Neuron (in vitro differentiated cells): ENCODE measurements around the gene DOCK9.

Experiments
- H2AFZ ChIP-seq: one replicate; pipeline ENCODE4 v1.6.1; 2013; ENCODE audit warnings: low read depth, mild to moderate bottlenecking, inconsistent platforms, low read length, moderate library complexity
- H3K27me3 ChIP-seq: one replicate; pipeline ENCODE4 v1.6.1; 2013; ENCODE audit warnings: low read length; ENCODE audit not compliant: insufficient read depth
- H3K36me3 ChIP-seq: one replicate; pipeline ENCODE4 v1.6.1; 2013; ENCODE audit warnings: low read length; ENCODE audit not compliant: insufficient read depth
- H3K4me1 ChIP-seq: one replicate; pipeline ENCODE4 v1.6.1; 2013; ENCODE audit warnings: low read length; ENCODE audit not compliant: insufficient read depth
- H3K4me3 ChIP-seq: 2 replicates; pipeline ENCODE4 v1.5.1; 2013; ENCODE audit warnings: mild to moderate bottlenecking, low read length, moderate library complexity
- H3K9me3 ChIP-seq: one replicate; pipeline ENCODE4 v1.6.1; 2013; ENCODE audit warnings: low read length

DOCK9 gene

GRCh38 chr13:98888890-98889279 lies 89.0 kb downstream of the DOCK9 start:
- H2AFZ ChIP-seq: no peak overlapping the region
- no peaks in the 10 kb centered on the region for H3K9me3 ChIP-seq
- no peaks in the 10 kb centered on the region for H3K27me3 ChIP-seq
- H3K4me1 ChIP-seq: peaks cover 4% of the 10 kb centered on the region
- H3K4me3 ChIP-seq: no peak overlapping the region
- H3K36me3 ChIP-seq: no peaks in the 10 kb centered on the region

DNA sequence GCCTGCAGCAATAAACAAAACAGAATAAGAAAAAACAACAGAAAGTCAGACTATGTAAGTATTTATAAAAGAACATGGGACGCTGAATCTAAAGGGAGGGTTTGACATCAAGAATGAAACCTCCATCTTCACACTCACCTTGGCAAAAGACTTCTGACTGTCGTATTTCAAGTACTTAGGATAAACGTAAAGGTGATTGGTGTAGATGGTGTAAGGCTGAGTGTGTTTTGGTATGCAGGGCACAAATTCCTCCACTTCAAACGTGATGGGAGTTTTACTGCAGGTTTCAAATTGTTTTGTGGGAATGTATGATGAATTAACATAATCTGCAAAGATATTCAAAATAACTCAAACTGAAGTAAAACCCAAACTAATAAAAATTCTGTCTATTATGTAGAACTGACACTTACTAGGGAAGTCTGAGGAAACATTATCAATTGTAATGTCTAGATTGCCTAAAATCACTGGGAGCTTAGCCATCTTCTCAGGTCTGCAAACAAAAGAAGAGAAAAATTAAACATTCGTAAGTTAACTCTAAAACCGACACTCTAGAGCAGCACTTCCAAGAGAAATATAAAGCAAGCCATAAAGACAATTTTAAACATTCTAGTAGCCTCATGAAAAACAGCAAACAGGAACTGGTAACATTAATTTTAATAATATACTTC lies 89.5 kb downstream of the DOCK9 start:
- peaks cover 4% of the 10 kb centered on the region for H3K4me1 ChIP-seq
- no peaks in the 10 kb centered on the region for H3K36me3 ChIP-seq
- no peaks in the 10 kb centered on the region for H3K27me3 ChIP-seq
- H3K4me3 ChIP-seq: no peak overlapping the region
- no peak overlapping the region for H2AFZ ChIP-seq
- H3K9me3 ChIP-seq: no peaks in the 10 kb centered on the region

- no peaks in the 10 kb centered on the region for H3K27me3 ChIP-seq
- no peak overlapping the region for H2AFZ ChIP-seq
- no peak overlapping the region for H3K4me3 ChIP-seq
- H3K36me3 ChIP-seq: no peaks in the 10 kb centered on the region
- H3K4me1 ChIP-seq: peaks cover 4% of the 10 kb centered on the region
- no peaks in the 10 kb centered on the region for H3K9me3 ChIP-seq
These were observed 91.2 kb downstream of the DOCK9 start for GRCh38 chr13:98886587-98887230.

- no peaks in the 10 kb centered on the region for H3K27me3 ChIP-seq
- H3K9me3 ChIP-seq: no peaks in the 10 kb centered on the region
- H3K4me3 ChIP-seq: no peak overlapping the region
- no peaks in the 10 kb centered on the region for H3K36me3 ChIP-seq
- peaks cover 4% of the 10 kb centered on the region for H3K4me1 ChIP-seq
- no peak overlapping the region for H2AFZ ChIP-seq
These were observed 92.3 kb downstream of the DOCK9 start for GRCh38 chr13:98885600-98885999.

DNA sequence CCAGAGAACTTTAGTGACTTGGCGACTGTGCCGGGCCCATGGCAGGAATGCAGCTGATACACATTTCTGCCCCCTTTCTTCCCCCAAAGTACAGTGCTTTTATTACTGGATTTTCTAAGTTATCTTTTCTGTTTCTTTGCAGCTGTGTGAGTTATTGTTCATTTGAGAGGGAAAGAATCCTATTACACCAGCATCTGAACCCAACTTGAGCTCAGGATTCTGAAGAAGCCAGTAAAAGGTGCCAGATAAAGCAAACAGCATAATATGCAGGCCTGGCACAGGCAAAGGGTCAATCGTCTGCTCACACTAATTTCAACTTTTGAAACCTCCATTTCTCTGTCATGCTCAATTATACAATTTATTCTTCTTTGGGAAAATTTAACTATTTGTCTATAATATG lies 93.9 kb downstream of the DOCK9 start:
- no peak overlapping the region for H3K4me3 ChIP-seq
- no peaks in the 10 kb centered on the region for H3K27me3 ChIP-seq
- peaks cover 4% of the 10 kb centered on the region for H3K4me1 ChIP-seq
- no peaks in the 10 kb centered on the region for H3K36me3 ChIP-seq
- H3K9me3 ChIP-seq: no peaks in the 10 kb centered on the region
- no peak overlapping the region for H2AFZ ChIP-seq

- no peaks in the 10 kb centered on the region for H3K9me3 ChIP-seq
- no peak overlapping the region for H3K4me3 ChIP-seq
- H3K27me3 ChIP-seq: no peaks in the 10 kb centered on the region
- H3K36me3 ChIP-seq: no peaks in the 10 kb centered on the region
- H3K4me1 ChIP-seq: no peaks in the 10 kb centered on the region
- no peak overlapping the region for H2AFZ ChIP-seq
These were observed 96.5 kb downstream of the DOCK9 start for GRCh38 chr13:98881390-98881789.

GRCh38 chr13:98880677-98881076 lies 97.2 kb downstream of the DOCK9 start:
- H2AFZ ChIP-seq: no peak overlapping the region
- H3K4me1 ChIP-seq: no peaks in the 10 kb centered on the region
- H3K27me3 ChIP-seq: no peaks in the 10 kb centered on the region
- no peaks in the 10 kb centered on the region for H3K36me3 ChIP-seq
- H3K4me3 ChIP-seq: no peak overlapping the region
- H3K9me3 ChIP-seq: no peaks in the 10 kb centered on the region

DNA sequence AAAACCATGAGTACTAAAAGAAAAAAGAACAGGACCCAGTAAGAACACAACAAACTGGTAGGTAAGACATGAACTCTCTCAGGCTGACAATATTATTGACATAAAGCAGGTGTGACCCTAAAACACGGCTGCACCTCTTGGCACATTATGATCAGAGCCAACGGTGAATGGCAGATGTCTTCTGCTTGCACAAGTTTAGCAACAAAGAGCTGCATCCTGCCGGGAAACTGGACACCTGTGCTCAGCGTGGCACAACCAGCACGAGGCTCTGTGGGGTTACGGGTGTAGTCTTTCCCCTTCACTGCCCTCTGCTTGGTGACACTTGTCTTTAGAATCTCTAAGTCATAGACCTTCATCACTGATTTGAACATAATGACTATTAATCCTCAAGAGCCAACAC lies 97.9 kb downstream of the DOCK9 start:
- Histone ChIP-seq H3K9me3 (no peaks in the 10 kb centered on the region), H3K4me3 (no peak overlapping the region), H3K36me3 (no peaks in the 10 kb centered on the region), H2AFZ (no peak overlapping the region), H3K27me3 (no peaks in the 10 kb centered on the region), H3K4me1 (no peaks in the 10 kb centered on the region)

- Histone ChIP-seq H3K36me3 (no peaks in the 10 kb centered on the region), H3K4me1 (no peaks in the 10 kb centered on the region), H3K9me3 (no peaks in the 10 kb centered on the region), H3K4me3 (no peak overlapping the region), H3K27me3 (no peaks in the 10 kb centered on the region), H2AFZ (no peak overlapping the region)
These were observed 98.7 kb downstream of the DOCK9 start for GRCh38 chr13:98879127-98879520.

DNA sequence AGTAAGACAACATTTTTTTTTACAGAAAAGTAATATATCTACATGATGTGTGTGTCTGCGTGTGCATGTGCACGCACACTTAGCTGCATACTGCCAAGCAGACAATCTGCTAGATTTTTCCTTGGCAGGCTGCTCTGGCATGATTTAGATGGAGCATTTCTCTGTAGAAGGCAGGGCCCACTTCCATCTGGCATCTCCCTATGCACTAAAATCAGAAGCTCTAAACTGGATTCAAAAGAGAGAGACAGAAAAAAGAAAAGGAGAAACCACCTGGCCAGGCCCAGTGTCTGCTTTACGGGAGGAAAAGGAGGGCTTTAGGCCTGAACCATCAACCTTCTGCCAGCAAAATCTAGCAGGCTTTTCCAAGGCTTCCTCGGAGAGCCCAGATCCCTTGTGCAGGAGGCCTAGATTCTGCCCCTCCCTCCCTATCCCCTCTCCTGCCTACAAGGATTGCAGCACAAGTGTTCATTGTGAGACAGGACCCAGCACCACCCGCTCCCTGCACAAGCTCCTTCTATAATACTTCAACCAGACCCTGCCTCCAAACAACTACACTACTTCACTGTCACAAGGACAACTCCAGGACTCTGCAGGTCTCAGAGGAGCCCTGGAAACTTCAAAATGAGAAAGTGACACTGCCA lies 99.3 kb downstream of the DOCK9 start:
- Histone ChIP-seq H3K9me3 (no peaks in the 10 kb centered on the region), H3K27me3 (no peaks in the 10 kb centered on the region), H3K36me3 (no peaks in the 10 kb centered on the region), H3K4me3 (no peak overlapping the region), H2AFZ (no peak overlapping the region), H3K4me1 (no peaks in the 10 kb centered on the region)

DNA sequence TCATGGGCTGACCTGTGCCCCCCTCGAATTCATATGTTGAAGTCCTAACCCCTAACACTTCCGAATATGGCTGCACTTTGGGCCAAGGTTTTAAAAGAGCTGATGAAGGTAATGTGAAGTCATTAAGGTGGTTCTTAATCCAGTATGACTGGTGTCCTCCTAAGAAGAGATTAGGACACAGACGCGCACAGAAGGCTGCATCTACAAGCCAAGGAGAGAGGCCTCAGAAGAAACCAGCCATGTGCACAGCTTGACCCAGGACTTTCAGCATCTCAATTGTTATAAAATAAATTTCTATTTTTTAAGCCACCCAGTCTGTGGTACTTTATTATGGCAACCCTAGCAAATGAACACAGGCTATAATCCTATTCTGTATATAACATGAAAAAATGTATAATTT lies 99.9 kb downstream of the DOCK9 start:
- no peaks in the 10 kb centered on the region for H3K27me3 ChIP-seq
- no peak overlapping the region for H3K4me3 ChIP-seq
- H3K9me3 ChIP-seq: no peaks in the 10 kb centered on the region
- H3K4me1 ChIP-seq: no peaks in the 10 kb centered on the region
- H2AFZ ChIP-seq: no peak overlapping the region
- H3K36me3 ChIP-seq: no peaks in the 10 kb centered on the region

- Histone ChIP-seq H3K4me3 (no peak overlapping the region), H3K27me3 (no peaks in the 10 kb centered on the region), H2AFZ (no peak overlapping the region), H3K4me1 (no peaks in the 10 kb centered on the region), H3K9me3 (no peaks in the 10 kb centered on the region), H3K36me3 (no peaks in the 10 kb centered on the region)
These were observed 100.4 kb downstream of the DOCK9 start for GRCh38 chr13:98877466-98877865.

- H2AFZ ChIP-seq: no peak overlapping the region
- H3K27me3 ChIP-seq: no peaks in the 10 kb centered on the region
- H3K4me1 ChIP-seq: no peaks in the 10 kb centered on the region
- H3K9me3 ChIP-seq: no peaks in the 10 kb centered on the region
- H3K4me3 ChIP-seq: no peak overlapping the region
- H3K36me3 ChIP-seq: no peaks in the 10 kb centered on the region
These were observed 102.6 kb downstream of the DOCK9 start for GRCh38 chr13:98875146-98875729.
